Right cardiac atrium (tissue), 5 donors: Measurements from ENCODE around the gene ANKRD34C. TPM values are rescaled to one million over a fixed set of nuclear protein-coding genes. Genes with fewer than 3 reads are reported as not detected.
"Not testable (repeated sequence)": the region's sequence is repeated elsewhere in the genome, so short reads cannot be mapped to it uniquely, and the experiment has no call there.

ENCODE experiments used
- ATAC-seq, 2 donors: fragments of 200-7000 bp; cut with Tn5 transposase; one replicate each; pipeline versions ENCODE4 v1.8.0 to v1.9.1; 2020; ENCODE audit warnings: moderate library complexity in 2 of 2, mild to moderate bottlenecking in 1 of 2
- DNase-seq, 3 donors: peaks; one replicate each; pipeline ENCODE4 v3.0.0-alpha.2; 2020
- H3K27ac ChIP-seq: one replicate; pipeline ENCODE4 v1.5.1; 2013; ENCODE audit warnings: mild to moderate bottlenecking, low read length, control low read depth, moderate library complexity
- H3K27me3 ChIP-seq: one replicate; pipeline ENCODE4 v1.6.1; 2013; ENCODE audit not compliant: control insufficient read depth, insufficient read depth
- H3K4me1 ChIP-seq: one replicate; pipeline ENCODE4 v1.6.1; 2013; ENCODE audit warnings: low read length; ENCODE audit not compliant: control insufficient read depth, insufficient read depth
- H3K4me3 ChIP-seq: one replicate; pipeline ENCODE4 v1.5.1; 2013; ENCODE audit warnings: low read length, control low read depth
- H3K9me3 ChIP-seq: one replicate; pipeline ENCODE4 v1.6.1; 2013; ENCODE audit warnings: low read length; ENCODE audit not compliant: control insufficient read depth
- WGBS: extraction: QIAGEN DNeasy Blood & Tissue Kit; methylation state at CpG from one replicate; pipeline ENCODE4 v1.1.7; 2013; 5-methylcytosine and 5-hydroxymethylcytosine counted together
- intact Hi-C, 4 donors: fragments of 100-400 bp; cut with DNase I; formaldehyde crosslinking; loops; one replicate each; pipeline versions ENCODE4 v1.11.0 to v1.14.0; 2022 to 2023
- polyA plus RNA-seq: library from polyadenylated mRNA; stranded (reverse); fragments of 200-250 nt; gene quantifications from one replicate; pipeline ENCODE4 v1.2.3, GENCODE V29; 2013
- total RNA-seq, 4 donors: library from RNA; stranded (reverse); fragmentation: NEBNext Ultra II Directional; extraction: Animal tissue kit (Norgen Biotek cat#: 25700); gene quantifications; one replicate each; pipeline ENCODE4 v1.2.1, GENCODE V29; 2021
- donor health status: healthy with polysubstance abuse.
- donor health status: DM: no; HTN: yes; CAD: no.
- donor health status: DM: no; HTN: no; CAD: no.
- donor health status: DM: no; HTN: yes; CAD: no; lungs with severe emphysema.
- donor health status: DM: yes; HTN: yes; CAD: no.

The ANKRD34C gene
- total and polyA plus RNA-seq, 5 donors = 0.02 TPM; not detected in 4

DNA sequence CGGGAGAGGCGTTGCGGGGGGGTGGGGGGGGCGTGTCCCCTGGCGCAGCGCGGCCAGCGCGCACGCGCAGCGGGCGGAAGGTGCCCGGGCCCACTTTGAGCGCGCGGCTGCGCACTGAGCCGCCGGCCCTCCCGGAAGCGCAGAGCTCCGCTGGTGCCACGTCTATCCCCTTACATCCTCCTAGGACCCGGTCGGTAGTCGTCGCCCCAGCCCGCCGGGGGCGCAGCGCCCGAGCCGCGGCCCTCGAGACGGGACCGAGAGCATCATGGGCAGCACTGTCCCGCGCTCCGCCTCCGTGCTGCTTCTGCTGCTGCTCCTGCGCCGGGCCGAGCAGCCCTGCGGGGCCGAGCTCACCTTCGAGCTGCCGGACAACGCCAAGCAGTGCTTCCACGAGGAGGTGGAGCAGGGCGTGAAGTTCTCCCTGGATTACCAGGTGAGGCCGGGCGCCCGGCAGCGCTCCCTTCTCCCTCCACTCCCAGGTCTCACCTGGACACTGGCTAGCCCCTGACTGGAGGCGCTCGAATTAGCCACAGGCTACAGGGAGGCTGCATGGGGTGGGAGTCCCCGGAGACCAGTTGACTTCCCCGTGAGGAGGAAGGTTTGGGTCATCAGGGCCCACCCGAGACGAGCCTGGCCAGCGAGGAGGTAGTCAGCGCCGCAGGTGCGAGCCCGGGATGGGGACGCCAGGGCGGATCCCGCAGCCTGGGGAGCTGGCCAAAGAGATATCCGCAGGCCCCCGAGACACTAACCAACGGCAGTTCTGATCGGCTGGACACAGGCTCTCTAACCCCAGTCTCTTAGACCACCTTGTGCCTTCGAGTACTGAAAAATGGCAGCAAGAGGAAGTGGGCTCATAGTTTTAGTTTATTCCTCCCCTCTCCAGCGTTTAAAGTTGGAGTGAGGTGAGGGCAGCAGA lies 28.7 kb downstream of the ANKRD34C start, which contains the start of gene TMED3:
Gene TMED3, plus strand, starts transcription at position 128 of the 916 bp plus-strand sequence. Its CDS starts 138 bp downstream, at position 266.
- Histone ChIP-seq H3K27me3 (no peaks in the 10 kb centered on the region), H3K27ac (no peak within 1 kb of the TSS), H3K4me1 (peaks cover 7% of the 10 kb centered on the region), H3K4me3 (peak within 1 kb of the TSS; percentile 89), H3K9me3 (no peaks in the 10 kb centered on the region)
- under 1% methylated on average over 72 of the region's 76 CpGs for WGBS
- DNase-seq = peak; percentile 80 to 91 (median 89)
- ATAC-seq = peak; percentile 96 to 97
- intact Hi-C loops = no loop called here

DNA sequence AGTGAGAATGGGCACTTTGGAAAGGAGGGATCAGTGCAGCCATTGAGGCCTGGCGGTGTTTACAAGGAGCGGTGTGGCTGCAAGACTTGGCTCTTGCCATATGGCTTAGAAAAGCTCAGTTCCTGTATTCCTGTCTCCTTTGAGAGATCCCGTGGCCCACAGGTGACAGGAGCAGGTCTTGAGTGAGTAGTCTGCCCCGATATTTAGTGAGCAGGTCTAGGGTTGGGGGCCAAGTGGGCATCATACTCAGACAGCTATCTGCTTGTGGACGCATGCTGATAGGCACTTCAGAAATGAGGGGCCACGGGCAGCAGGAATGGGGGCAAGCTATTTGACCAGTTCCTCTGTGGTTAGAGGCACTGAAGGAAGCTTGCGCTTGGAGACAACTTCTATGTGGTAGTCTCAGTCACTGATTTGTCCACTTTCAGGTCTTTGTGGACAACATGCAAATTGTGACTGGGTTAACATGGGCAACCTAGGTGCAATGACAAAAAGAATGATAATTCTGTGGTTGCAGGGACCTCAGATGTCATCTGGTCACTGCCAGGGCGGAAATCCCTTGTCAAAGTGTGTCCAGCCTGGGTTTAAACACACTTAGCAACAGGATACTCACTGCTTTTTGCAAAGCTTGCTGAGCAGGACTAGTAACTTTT lies 29.5 kb downstream of the ANKRD34C start:
- Histone ChIP-seq H3K27me3 (no peaks in the 10 kb centered on the region), H3K4me3 (peak overlapping the region; percentile 89), H3K27ac (no peak overlapping the region), H3K9me3 (no peaks in the 10 kb centered on the region), H3K4me1 (peaks cover 7% of the 10 kb centered on the region)
- WGBS = 61% methylated on average over 8 of the region's 8 CpGs
- intact Hi-C loops = no loop called here
- DNase-seq (no peak), ATAC-seq (no peak)

DNA sequence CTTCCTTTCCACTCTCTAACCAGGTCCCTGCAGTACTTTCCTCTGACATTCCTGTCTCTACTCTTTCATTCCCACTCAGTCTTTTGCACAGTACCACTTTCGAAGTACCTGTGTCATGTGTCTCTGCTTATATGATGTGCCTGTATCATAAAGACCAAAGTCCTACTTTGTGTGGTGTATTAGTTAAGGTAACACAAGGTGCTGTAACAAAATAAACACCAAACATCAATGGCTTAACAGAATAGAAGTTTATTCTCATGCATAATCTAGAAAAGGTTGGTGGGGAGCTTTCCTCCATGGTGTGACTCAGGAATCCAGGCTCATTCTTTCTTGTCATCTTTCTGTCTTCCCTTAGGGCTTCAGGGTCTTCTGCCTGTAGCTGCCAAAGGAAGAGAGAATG lies 31.7 kb downstream of the ANKRD34C start:
- Histone ChIP-seq H3K4me3 (no peak overlapping the region), H3K4me1 (peaks cover 7% of the 10 kb centered on the region), H3K9me3 (no peaks in the 10 kb centered on the region), H3K27ac (no peak overlapping the region), H3K27me3 (no peaks in the 10 kb centered on the region)
- intact Hi-C loops = no loop called here
- ATAC-seq (no peak), DNase-seq (no peak)
- WGBS = 90% methylated on average over 1 of the region's 1 CpG

DNA sequence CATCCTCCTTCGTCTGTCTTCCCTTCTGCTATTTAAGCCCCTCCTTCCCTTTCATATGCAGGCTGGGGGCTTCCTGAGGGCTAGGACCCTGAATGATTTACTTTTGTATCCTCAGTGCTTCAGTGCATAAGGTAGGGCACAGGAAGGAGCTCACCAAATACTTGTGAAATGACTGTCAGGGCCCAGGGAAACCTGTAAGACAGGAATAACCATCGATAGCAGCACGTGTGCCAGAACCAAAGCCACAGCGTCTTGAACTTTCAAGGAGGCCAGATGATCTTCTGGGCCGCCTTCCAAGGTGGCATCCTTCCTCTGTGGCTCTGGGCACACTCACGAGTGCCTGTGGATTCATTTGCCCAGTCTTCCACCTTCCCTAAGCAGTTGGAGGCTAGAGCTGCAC lies 32.3 kb downstream of the ANKRD34C start:
- Histone ChIP-seq H3K27me3 (no peaks in the 10 kb centered on the region), H3K4me3 (no peak overlapping the region), H3K9me3 (no peaks in the 10 kb centered on the region), H3K27ac (no peak overlapping the region), H3K4me1 (peaks cover 7% of the 10 kb centered on the region)
- ATAC-seq (no peak), DNase-seq (no peak)
- WGBS = 92% methylated on average over 6 of the region's 6 CpGs
- intact Hi-C loops = no loop called here

DNA sequence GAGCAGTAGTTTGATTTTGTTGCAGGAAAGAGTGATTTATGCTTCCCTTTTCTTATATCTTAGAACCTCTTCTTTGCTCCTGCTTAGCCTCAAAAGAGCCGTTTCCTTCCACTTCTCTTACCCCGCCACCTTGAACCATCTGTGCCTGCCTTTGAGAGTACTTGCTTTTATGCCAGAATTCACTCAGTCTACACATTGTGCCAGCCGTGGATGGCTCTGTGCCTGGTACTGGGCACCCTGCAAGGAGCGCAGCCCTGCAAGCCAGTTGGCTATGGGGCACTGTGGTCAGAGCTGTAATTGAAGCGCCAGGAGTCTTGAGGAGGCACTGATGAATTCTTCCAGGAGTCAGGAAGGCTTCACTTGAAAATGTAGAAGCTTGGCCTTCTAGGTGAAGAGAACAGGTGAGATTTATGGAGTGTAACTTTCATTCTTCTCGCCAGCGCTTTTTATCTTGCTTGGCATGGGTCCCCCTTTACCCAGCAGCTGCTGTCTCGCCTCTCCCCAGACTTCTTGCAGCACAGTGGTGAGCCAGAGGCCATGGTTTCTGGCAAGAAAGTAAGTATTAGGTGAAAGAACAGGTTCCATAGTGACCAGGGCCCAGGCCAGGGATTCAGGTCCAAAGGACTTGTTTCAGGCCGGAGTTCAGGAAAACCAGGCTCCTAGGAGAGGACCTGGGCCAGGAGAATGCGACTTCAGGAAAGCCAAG lies 33.3 kb downstream of the ANKRD34C start:
- Histone ChIP-seq H3K4me3 (no peak overlapping the region), H3K27me3 (no peaks in the 10 kb centered on the region), H3K9me3 (no peaks in the 10 kb centered on the region), H3K4me1 (peaks cover 7% of the 10 kb centered on the region), H3K27ac (no peak overlapping the region)
- ATAC-seq (no peak), DNase-seq (no peak)
- intact Hi-C loops = no loop called here
- 82% methylated on average over 10 of the region's 10 CpGs for WGBS

DNA sequence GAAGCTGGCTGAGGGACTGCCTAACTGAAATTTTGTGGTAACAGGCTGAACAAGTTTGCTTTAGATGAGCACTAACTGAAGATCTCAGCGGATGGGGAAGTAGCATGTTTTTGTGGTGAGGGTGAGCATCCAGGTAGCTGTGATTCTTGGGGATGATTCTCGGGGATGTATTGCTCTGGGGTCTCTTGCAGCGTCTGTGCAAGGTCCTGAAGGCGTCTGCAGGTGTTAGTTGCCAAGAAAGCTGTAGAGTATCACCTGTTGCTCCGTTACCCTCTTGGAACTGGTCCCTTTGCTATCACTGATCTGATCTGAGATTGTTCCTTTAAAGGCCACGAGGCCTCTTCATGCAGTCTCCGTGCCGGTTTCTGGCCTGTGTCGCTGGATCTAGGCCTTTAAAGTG lies 34.3 kb downstream of the ANKRD34C start:
- intact Hi-C loops = no loop called here
- no peak for ATAC-seq
- Histone ChIP-seq H3K9me3 (no peaks in the 10 kb centered on the region), H3K4me1 (peaks cover 5% of the 10 kb centered on the region), H3K27me3 (no peaks in the 10 kb centered on the region), H3K27ac (no peak overlapping the region), H3K4me3 (no peak overlapping the region)
- no peak for DNase-seq
- WGBS = 91% methylated on average over 9 of the region's 9 CpGs

DNA sequence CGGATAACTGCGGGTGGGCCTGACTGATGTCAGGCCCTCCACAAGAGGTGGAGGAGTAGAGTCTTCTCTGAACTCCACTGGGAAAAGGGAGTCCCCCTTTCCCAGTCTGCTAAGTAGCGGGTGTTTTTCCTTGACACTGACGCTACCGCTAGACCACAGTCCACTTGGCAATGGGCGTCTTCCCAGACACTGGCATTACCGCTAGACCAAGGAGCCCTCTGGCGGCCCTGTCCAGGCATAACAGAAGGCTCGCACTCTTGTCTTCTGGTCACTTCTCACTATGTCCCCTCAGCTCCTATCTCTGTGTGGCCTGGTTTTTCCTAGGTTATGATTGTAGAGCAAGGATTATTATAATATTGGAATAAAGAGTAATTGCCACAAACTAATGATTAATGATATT lies 37.5 kb downstream of the ANKRD34C start:
- H3K9me3 ChIP-seq, intact Hi-C loops, H3K4me3 ChIP-seq, DNase-seq, H3K4me1 ChIP-seq, ATAC-seq, H3K27me3 ChIP-seq, H3K27ac ChIP-seq: not testable (repeated sequence)
- WGBS = 90% methylated on average over 9 of the region's 9 CpGs

DNA sequence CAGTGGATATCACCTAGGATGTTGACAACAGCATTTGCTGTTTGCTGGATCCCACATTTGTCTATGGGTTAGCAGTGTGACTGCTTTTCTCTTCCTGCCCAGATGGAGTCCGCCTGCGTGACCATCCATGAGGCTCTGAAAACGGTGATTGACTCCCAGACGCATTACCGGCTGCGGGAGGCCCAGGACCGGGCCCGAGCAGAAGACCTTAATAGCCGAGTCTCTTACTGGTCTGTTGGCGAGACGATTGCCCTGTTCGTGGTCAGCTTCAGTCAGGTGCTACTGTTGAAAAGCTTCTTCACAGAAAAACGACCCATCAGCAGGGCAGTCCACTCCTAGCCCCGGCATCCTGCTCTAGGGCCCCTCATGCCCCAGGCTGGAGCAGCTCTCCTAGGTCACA lies 39.4 kb downstream of the ANKRD34C start:
- DNase-seq = no peak
- Histone ChIP-seq H3K4me1 (no peaks in the 10 kb centered on the region), H3K27ac (no peak overlapping the region), H3K27me3 (no peaks in the 10 kb centered on the region), H3K4me3 (no peak overlapping the region), H3K9me3 (no peaks in the 10 kb centered on the region)
- 90% methylated on average over 14 of the region's 14 CpGs for WGBS
- intact Hi-C loops = no loop called here
- ATAC-seq = no peak

DNA sequence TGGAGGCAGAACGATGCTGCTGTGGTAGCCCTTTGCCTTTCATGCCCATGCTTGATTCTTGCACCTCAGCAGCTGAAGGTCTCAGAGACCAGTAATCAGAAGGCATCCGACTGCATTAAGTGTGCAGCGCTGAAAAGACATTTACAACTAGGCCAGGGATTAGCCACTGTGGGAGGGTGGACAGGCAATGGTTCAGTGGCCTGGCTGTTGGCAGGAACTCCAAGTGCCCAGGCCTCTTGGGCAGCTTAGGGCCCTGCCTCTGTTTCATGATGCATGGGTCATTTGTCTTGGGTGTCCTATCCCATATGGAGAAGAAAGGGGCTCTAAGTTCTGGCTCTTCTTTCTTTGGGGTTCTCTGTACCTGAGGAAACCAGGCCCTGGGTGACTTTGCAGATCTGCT lies 39.8 kb downstream of the ANKRD34C start:
- H3K4me1 ChIP-seq = no peaks in the 10 kb centered on the region
- no peak overlapping the region for H3K4me3 ChIP-seq
- 97% methylated on average over 3 of the region's 3 CpGs for WGBS
- ATAC-seq (no peak), DNase-seq (no peak)
- H3K27me3 ChIP-seq = no peaks in the 10 kb centered on the region
- no peaks in the 10 kb centered on the region for H3K9me3 ChIP-seq
- no peak overlapping the region for H3K27ac ChIP-seq
- intact Hi-C loops = no loop called here

DNA sequence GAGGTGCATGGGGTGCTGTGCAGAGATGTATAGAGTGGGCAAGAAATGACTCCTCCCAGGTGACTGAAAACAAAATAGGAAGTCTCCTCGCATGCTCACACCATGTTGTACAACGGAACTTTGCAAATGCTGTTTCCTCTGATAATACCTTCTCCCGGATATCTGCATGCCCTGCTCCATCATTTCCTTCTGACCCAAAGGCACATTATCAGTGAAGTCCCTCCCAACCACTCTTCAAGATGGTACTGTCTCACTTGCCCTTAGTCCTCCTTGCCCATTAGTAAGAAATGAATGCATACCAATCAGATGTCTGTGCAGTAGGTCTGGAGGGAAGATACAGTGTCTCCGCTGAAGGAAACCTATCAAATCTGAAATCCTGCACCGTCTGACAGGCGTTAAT lies 40.4 kb downstream of the ANKRD34C start:
- no peak for DNase-seq
- Histone ChIP-seq H3K27ac (no peak overlapping the region), H3K4me3 (no peak overlapping the region), H3K4me1 (no peaks in the 10 kb centered on the region), H3K27me3 (no peaks in the 10 kb centered on the region), H3K9me3 (no peaks in the 10 kb centered on the region)
- intact Hi-C loops = no loop called here
- peak in 1 of 2 donors; percentile 31 for ATAC-seq
- 62% methylated on average over 6 of the region's 6 CpGs for WGBS

DNA sequence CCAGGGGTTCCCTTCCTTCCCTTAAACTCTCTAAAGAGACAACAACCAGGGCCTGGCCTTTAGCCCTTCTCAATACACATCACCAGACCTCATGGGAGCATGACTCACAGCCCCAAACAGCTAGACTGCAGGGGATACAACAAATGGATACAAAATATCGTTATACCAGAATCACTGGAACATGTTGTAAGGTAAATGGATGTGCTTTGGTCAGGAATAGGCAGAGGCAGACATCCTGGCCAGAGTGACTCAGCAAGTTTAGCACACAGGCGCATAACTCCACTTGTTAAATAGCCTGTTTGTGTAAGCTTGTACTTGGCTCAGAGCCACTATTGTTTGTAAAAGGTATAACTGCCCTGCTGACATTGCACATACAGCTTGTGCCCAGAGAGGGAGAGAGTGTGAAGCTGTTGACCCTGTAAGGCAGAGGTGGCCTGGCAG lies 46.7 kb downstream of the ANKRD34C start:
- intact Hi-C loops = no loop called here
- H3K9me3 ChIP-seq = no peaks in the 10 kb centered on the region
- DNase-seq = no peak
- H3K27me3 ChIP-seq = no peaks in the 10 kb centered on the region
- 70% methylated on average over 2 of the region's 2 CpGs for WGBS
- no peak overlapping the region for H3K27ac ChIP-seq
- H3K4me3 ChIP-seq = no peak overlapping the region
- ATAC-seq = no peak
- H3K4me1 ChIP-seq = no peaks in the 10 kb centered on the region
